SK-N-SH (cell line): ENCODE measurements around the gene MSH2.

Source experiments
- CHD2 ChIP-seq: fragments of 150-350 bp; IDR thresholded peaks from 2 replicates; pipeline ENCODE4 v1.6.1; 2018; ENCODE audit warnings: low read length; ENCODE audit not compliant: partially characterized antibody
- FOSL2 ChIP-seq: IDR thresholded peaks from 2 replicates; pipeline ENCODE4 v1.4.0; 2012; ENCODE audit warnings: low read depth, mild to moderate bottlenecking, moderate library complexity, borderline replicate concordance
- FOXJ3 ChIP-seq: sonication (generic); formaldehyde crosslinking; IDR thresholded peaks from 2 replicates; pipeline ENCODE4 v1.5.1; 2020; ENCODE audit warnings: mild to moderate bottlenecking, missing genetic modification reagents
- FOXM1 ChIP-seq: IDR thresholded peaks from 2 replicates; pipeline ENCODE4 v1.4.0; 2012; ENCODE audit warnings: low read depth, mild to moderate bottlenecking
- JUND ChIP-seq: IDR thresholded peaks from 2 replicates; pipeline ENCODE4 v1.4.0; 2012
- MXI1 ChIP-seq: IDR thresholded peaks from 2 replicates; pipeline ENCODE4 v1.6.1; 2012; ENCODE audit warnings: mild to moderate bottlenecking, low read depth, low read length, improper control_type of control experiment
- NFIC ChIP-seq: IDR thresholded peaks from 2 replicates; pipeline ENCODE4 v1.4.0; 2012; ENCODE audit warnings: borderline replicate concordance
- NRF1 ChIP-seq: IDR thresholded peaks from 2 replicates; pipeline ENCODE4 v1.6.1; 2012; ENCODE audit warnings: low read depth, mild to moderate bottlenecking, low read length
- POLR2AphosphoS5 ChIP-seq: IDR thresholded peaks from 2 replicates; pipeline ENCODE4 v1.6.1; 2012; ENCODE audit warnings: low read depth, low read length
- RAD21 ChIP-seq: IDR thresholded peaks from 2 replicates; pipeline ENCODE4 v1.6.1; 2012; ENCODE audit warnings: mild to moderate bottlenecking, low read length
- TF ChIP-seq, protein P1 (sequence below): fragments of 200-600 bp; sonication (generic); IDR thresholded peaks from 2 replicates; pipeline ENCODE4 v1.6.1; 2017; ENCODE audit warnings: antibody characterized with exemption, mild to moderate bottlenecking, moderate library complexity
- TF ChIP-seq, protein P2 (sequence below): IDR thresholded peaks from 2 replicates; pipeline ENCODE4 v1.4.0; 2012; ENCODE audit warnings: low read depth
- TF ChIP-seq, protein P3 (sequence below): IDR thresholded peaks from 2 replicates; pipeline ENCODE4 v1.6.1; 2012; ENCODE audit warnings: mild to moderate bottlenecking, low read depth, low read length, moderate library complexity

DNA sequence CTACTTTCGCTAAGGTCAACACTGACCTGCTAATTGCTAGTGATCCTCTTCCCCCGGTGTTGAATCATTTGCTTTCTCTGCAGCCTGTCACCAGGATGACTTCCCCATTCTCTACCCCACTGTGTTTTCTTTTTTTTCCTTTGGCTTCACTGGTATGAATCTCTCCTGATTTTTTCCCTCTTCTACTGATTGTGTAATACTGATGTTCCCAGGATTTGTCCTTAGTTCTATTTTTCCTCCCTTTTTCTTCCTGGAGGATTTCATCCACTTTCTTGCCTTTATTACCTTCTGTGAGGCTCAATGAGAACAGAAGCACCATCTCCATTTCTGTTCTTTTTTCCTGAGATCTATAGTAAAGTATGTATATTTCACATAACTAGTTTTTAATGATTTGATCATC, 14.1 kb upstream of the MSH2 start:
- TF ChIP-seq JUND: no peak
- TF ChIP-seq, protein P1, sequence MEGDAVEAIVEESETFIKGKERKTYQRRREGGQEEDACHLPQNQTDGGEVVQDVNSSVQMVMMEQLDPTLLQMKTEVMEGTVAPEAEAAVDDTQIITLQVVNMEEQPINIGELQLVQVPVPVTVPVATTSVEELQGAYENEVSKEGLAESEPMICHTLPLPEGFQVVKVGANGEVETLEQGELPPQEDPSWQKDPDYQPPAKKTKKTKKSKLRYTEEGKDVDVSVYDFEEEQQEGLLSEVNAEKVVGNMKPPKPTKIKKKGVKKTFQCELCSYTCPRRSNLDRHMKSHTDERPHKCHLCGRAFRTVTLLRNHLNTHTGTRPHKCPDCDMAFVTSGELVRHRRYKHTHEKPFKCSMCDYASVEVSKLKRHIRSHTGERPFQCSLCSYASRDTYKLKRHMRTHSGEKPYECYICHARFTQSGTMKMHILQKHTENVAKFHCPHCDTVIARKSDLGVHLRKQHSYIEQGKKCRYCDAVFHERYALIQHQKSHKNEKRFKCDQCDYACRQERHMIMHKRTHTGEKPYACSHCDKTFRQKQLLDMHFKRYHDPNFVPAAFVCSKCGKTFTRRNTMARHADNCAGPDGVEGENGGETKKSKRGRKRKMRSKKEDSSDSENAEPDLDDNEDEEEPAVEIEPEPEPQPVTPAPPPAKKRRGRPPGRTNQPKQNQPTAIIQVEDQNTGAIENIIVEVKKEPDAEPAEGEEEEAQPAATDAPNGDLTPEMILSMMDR: no peak
- no peak for TF ChIP-seq NRF1
- no peak for TF ChIP-seq FOXM1
- TF ChIP-seq MXI1: no peak
- TF ChIP-seq CHD2: no peak
- TF ChIP-seq NFIC: no peak
- no peak for TF ChIP-seq POLR2AphosphoS5
- no peak for TF ChIP-seq FOXJ3 (CRISPR knock-in tag)
- no peak for TF ChIP-seq RAD21
- TF ChIP-seq, protein P2, sequence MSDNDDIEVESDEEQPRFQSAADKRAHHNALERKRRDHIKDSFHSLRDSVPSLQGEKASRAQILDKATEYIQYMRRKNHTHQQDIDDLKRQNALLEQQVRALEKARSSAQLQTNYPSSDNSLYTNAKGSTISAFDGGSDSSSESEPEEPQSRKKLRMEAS: no peak
- no peak for TF ChIP-seq FOSL2
- TF ChIP-seq, protein P3, sequence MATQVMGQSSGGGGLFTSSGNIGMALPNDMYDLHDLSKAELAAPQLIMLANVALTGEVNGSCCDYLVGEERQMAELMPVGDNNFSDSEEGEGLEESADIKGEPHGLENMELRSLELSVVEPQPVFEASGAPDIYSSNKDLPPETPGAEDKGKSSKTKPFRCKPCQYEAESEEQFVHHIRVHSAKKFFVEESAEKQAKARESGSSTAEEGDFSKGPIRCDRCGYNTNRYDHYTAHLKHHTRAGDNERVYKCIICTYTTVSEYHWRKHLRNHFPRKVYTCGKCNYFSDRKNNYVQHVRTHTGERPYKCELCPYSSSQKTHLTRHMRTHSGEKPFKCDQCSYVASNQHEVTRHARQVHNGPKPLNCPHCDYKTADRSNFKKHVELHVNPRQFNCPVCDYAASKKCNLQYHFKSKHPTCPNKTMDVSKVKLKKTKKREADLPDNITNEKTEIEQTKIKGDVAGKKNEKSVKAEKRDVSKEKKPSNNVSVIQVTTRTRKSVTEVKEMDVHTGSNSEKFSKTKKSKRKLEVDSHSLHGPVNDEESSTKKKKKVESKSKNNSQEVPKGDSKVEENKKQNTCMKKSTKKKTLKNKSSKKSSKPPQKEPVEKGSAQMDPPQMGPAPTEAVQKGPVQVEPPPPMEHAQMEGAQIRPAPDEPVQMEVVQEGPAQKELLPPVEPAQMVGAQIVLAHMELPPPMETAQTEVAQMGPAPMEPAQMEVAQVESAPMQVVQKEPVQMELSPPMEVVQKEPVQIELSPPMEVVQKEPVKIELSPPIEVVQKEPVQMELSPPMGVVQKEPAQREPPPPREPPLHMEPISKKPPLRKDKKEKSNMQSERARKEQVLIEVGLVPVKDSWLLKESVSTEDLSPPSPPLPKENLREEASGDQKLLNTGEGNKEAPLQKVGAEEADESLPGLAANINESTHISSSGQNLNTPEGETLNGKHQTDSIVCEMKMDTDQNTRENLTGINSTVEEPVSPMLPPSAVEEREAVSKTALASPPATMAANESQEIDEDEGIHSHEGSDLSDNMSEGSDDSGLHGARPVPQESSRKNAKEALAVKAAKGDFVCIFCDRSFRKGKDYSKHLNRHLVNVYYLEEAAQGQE: no peak
